Vagina (tissue), 2 donors: ENCODE data around the gene FAM120A. TPM values are rescaled to one million over a fixed set of nuclear protein-coding genes. Genes with fewer than 3 reads are reported as not detected.

Experiments
- DNase-seq, 2 donors: peaks; one replicate each; pipeline ENCODE4 v3.0.0-alpha.2; 2017; ENCODE audit errors: extremely low spot score in 2 of 2
- H3K27ac ChIP-seq: fragments of 200-600 bp; sonication (generic); one replicate; pipeline ENCODE4 v1.5.1; 2019
- H3K27me3 ChIP-seq: fragments of 200-600 bp; sonication (generic); one replicate; pipeline ENCODE4 v1.5.1; 2019
- H3K36me3 ChIP-seq, 2 donors: fragments of 200-600 bp; sonication (generic); one replicate each; pipeline ENCODE4 v1.5.1; 2017 to 2019
- H3K4me1 ChIP-seq: fragments of 200-600 bp; sonication (generic); one replicate; pipeline ENCODE4 v1.5.1; 2019
- H3K4me3 ChIP-seq, 2 donors: fragments of 200-600 bp; sonication (generic); 1 replicate in 1 of 2; 2 replicates in 1 of 2; pipeline ENCODE4 v1.5.1; 2016 to 2019
- H3K9me3 ChIP-seq: fragments of 200-600 bp; sonication (generic); one replicate; pipeline ENCODE4 v1.5.1; 2019
- CTCF ChIP-seq, 3 experiments: fragments of 450-650 bp in 2 of 3; fragments of 200-600 bp in 1 of 3; sonication (generic) in 1 of 3; IDR thresholded peaks; one replicate each; pipeline ENCODE4 v1.5.1; 2017 to 2019; ENCODE audit warnings: antibody characterized with exemption in 3 of 3, mild to moderate bottlenecking in 2 of 3, moderate library complexity in 2 of 3
- POLR2A ChIP-seq, 2 donors: fragments of 450-650 bp; IDR thresholded peaks; one replicate each; pipeline ENCODE4 v1.6.1; 2017; ENCODE audit warnings: antibody characterized with exemption in 2 of 2, mild to moderate bottlenecking in 2 of 2, moderate library complexity in 2 of 2
- POLR2AphosphoS5 ChIP-seq, 2 donors: sonication (generic); formaldehyde crosslinking; IDR thresholded peaks; one replicate each; pipeline ENCODE4 v1.9.0; 2017; ENCODE audit warnings: antibody characterized with exemption in 2 of 2, mild to moderate bottlenecking in 2 of 2, low read depth in 1 of 2; ENCODE audit not compliant: insufficient read depth in 1 of 2
- intact Hi-C: fragments of 100-400 bp; cut with DNase I; formaldehyde crosslinking; loops from one replicate; pipeline ENCODE4 v1.15.1; 2023
- total RNA-seq: library from RNA; depleted of rRNA; stranded (reverse); fragments of >200 nt; gene quantifications from one replicate; pipeline ENCODE4 v1.2.3, GENCODE V29; 2016

The FAM120A gene
- total RNA-seq, 1 donor from 2014 or later: 98.2 TPM

GRCh38 chr9:93594041-93594756 is 142.7 kb downstream of the FAM120A start:
- TF ChIP-seq CTCF (IDR thresholded peaks at IDR 0.05) (no peak), POLR2A (IDR thresholded peaks at IDR 0.05) (no peak), POLR2AphosphoS5 (IDR thresholded peaks at IDR 0.05; ENCODE audit: insufficient read depth in 1 of 2, low read depth in 1 of 2) (no peak)
- Histone ChIP-seq H3K4me3 (no peak overlapping the region), H3K27ac (no peak overlapping the region), H3K9me3 (no peaks in the 10 kb centered on the region), H3K27me3 (no peaks in the 10 kb centered on the region), H3K36me3 (no peaks in the 10 kb centered on the region), H3K4me1 (peaks cover 73% of the 10 kb centered on the region)
- DNase-seq: peak; percentile 78 to 85
- intact Hi-C loops: no loop called here

- Histone ChIP-seq H3K36me3 (no peaks in the 10 kb centered on the region), H3K27me3 (no peaks in the 10 kb centered on the region), H3K4me1 (peaks cover 73% of the 10 kb centered on the region), H3K9me3 (no peaks in the 10 kb centered on the region), H3K4me3 (no peak overlapping the region), H3K27ac (no peak overlapping the region)
- intact Hi-C loops: no loop called here
- DNase-seq: peak in 1 of 2 donors; percentile 31
- no peak for TF ChIP-seq CTCF (IDR thresholded peaks at IDR 0.05)
- no peak for TF ChIP-seq POLR2A (IDR thresholded peaks at IDR 0.05)
Observed at GRCh38 chr9:93595461-93595860, 144.0 kb downstream of the FAM120A start.

- H3K27ac ChIP-seq: no peak overlapping the region
- peaks cover 73% of the 10 kb centered on the region for H3K4me1 ChIP-seq
- intact Hi-C loops: no loop called here
- no peaks in the 10 kb centered on the region for H3K27me3 ChIP-seq
- H3K36me3 ChIP-seq: no peaks in the 10 kb centered on the region
- no peak for TF ChIP-seq POLR2A (IDR thresholded peaks at IDR 0.05)
- no peak for TF ChIP-seq CTCF (IDR thresholded peaks at IDR 0.05)
- no peak for TF ChIP-seq POLR2AphosphoS5 (IDR thresholded peaks at IDR 0.05; ENCODE audit: insufficient read depth in 1 of 2, low read depth in 1 of 2)
- no peak overlapping the region for H3K4me3 ChIP-seq
- peak; percentile 52 to 58 for DNase-seq
- no peaks in the 10 kb centered on the region for H3K9me3 ChIP-seq
Observed at GRCh38 chr9:93595861-93596365, 144.4 kb downstream of the FAM120A start.

GRCh38 chr9:93596399-93596798 is 144.9 kb downstream of the FAM120A start:
- Histone ChIP-seq H3K27ac (no peak overlapping the region), H3K27me3 (no peaks in the 10 kb centered on the region), H3K4me3 (no peak overlapping the region), H3K36me3 (no peaks in the 10 kb centered on the region), H3K9me3 (no peaks in the 10 kb centered on the region), H3K4me1 (peaks cover 73% of the 10 kb centered on the region)
- peak; percentile 49 to 74 for DNase-seq
- intact Hi-C loops: no loop called here
- TF ChIP-seq CTCF (IDR thresholded peaks at IDR 0.05) (no peak), POLR2AphosphoS5 (IDR thresholded peaks at IDR 0.05; ENCODE audit: insufficient read depth in 1 of 2, low read depth in 1 of 2) (no peak), POLR2A (IDR thresholded peaks at IDR 0.05) (no peak)

GRCh38 chr9:93597142-93597706 is 145.7 kb downstream of the FAM120A start:
- H3K27me3 ChIP-seq: no peaks in the 10 kb centered on the region
- H3K36me3 ChIP-seq: no peaks in the 10 kb centered on the region
- peak; percentile 60 to 74 for DNase-seq
- H3K9me3 ChIP-seq: no peaks in the 10 kb centered on the region
- H3K4me1 ChIP-seq: peaks cover 71% of the 10 kb centered on the region
- H3K27ac ChIP-seq: no peak overlapping the region
- no peak for TF ChIP-seq CTCF (IDR thresholded peaks at IDR 0.05)
- no peak for TF ChIP-seq POLR2A (IDR thresholded peaks at IDR 0.05)
- no peak for TF ChIP-seq POLR2AphosphoS5 (IDR thresholded peaks at IDR 0.05; ENCODE audit: insufficient read depth in 1 of 2, low read depth in 1 of 2)
- intact Hi-C loops: no loop called here
- no peak overlapping the region for H3K4me3 ChIP-seq
